Right renal pelvis (tissue), 4 donors: ENCODE measurements around the gene RGS21. TPM values are rescaled to one million over a fixed set of nuclear protein-coding genes. Genes with fewer than 3 reads are reported as not detected.
"Not testable (repeated sequence)": the region's sequence is repeated elsewhere in the genome, so short reads cannot be mapped to it uniquely, and the experiment has no call there.

Experiments
- DNase-seq, 4 donors: peaks; one replicate each; pipeline ENCODE4 v3.0.0-alpha.2; 2013; ENCODE audit warnings: low read depth in 4 of 4, low spot score in 3 of 4, missing footprints in 1 of 4
- polyA plus RNA-seq, 4 donors: library from polyadenylated mRNA; unstranded; fragments of 120-200 nt; gene quantifications; one replicate each; pipeline ENCODE4 v1.2.1, GENCODE V29; 2013; ENCODE audit not compliant: insufficient read length in 4 of 4

The RGS21 gene, protein sequence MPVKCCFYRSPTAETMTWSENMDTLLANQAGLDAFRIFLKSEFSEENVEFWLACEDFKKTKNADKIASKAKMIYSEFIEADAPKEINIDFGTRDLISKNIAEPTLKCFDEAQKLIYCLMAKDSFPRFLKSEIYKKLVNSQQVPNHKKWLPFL
- polyA plus RNA-seq, result not detected

DNA sequence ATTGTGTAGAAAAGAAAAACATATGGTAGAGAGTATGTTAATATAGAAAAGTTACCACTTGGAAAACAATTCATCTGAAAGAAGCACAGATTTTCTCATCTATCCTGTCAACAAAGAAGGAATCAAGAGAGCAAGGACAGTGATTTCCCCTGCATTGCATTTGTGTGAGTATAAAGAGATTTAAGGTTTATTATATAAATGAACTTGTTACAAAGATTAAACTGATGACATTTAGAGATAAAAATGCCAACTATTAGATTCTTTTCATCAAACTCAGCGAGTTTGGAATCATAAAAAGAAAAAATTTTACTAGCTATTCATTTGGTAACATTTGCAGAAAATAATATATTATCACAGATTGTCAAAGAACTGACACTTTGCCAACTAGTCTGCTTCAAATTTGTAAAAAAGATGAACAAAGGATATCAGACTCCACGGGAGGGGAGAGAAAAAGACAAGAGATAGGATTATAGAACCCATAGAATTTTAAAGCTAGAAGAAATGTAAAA, at the start of gene RGS21:
Gene RGS21, plus strand, starts transcription at position 51 of the 509 bp plus-strand sequence. CDS start 26,045 bp downstream, outside the sequence.
- DNase-seq, result no peak

- no peak for DNase-seq
Measured at GRCh38 chr1:192268468-192269052, 48.2 kb upstream of the RGS21 start.

GRCh38 chr1:192270398-192270797, 46.4 kb upstream of the RGS21 start:
- DNase-seq, result no peak

DNA sequence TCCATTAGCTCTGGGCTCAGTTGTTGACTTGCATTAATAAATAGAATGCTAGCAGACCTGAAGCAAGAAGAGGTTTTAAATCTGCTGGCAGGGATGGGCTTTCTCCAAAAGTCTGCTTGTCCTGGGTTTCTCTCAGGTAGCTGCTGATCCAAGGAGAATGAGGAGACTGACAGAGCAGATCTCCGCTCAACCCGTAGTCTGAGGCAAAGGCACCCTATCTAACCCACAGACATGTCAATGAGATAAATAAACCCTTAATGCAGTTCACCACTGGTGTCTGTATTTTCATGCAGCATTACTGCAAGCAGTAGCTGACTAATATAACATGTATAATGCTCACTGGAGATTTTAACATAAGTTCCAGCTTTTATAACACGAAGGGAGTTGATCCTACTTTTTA, 44.1 kb upstream of the RGS21 start:
- DNase-seq, result no peak

- DNase-seq, result no peak
Measured at GRCh38 chr1:192274588-192274987, 42.2 kb upstream of the RGS21 start.

DNA sequence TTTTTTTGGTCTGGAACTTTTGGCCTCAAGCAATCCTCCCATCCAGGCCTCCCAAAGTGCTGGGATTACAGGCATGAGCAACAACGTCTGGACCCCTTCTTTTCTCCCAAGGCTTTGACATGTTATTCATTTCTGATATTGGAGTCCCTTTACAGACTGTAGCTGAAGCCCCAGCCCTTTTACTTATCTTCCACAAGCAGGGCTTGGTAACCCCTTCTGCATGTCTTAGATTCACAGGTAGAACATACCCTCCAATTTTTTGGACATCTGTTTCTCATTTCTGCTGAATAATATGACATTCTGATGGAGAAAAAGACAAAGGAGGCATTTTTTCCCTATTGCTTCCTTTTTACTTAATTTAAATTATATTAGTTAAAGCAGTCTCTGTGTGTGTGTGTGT, 39.2 kb upstream of the RGS21 start:
- no peak for DNase-seq

- no peak for DNase-seq
Measured at GRCh38 chr1:192284927-192285326, 31.9 kb upstream of the RGS21 start.

GRCh38 chr1:192303029-192303428, 13.8 kb upstream of the RGS21 start:
- DNase-seq, result no peak

GRCh38 chr1:192308314-192308713, 8.5 kb upstream of the RGS21 start:
- not testable (repeated sequence) for DNase-seq

DNA sequence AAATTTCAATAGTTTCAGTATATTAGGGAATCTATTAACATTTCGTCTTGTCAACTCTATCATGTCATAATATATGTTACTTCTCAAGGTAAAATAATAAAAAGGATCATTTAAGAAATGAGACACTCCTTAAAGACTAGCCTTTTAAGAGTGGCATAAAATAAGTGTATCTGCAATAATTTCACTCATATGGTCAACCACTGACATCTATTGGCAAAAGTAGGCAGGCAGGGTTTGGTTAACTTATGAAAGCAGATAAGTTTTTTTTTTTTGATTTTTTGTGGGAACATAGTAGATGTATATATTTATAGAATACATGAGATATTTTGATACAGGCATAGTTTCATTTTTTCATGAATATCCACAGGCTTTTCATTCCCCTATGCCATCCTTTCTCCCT, 5.5 kb upstream of the RGS21 start:
- DNase-seq, result peak in 3 of 4 donors; percentile 3 to 13 (median 4)

GRCh38 chr1:192327997-192328396, 11.2 kb downstream of the RGS21 start:
- no peak for DNase-seq

- DNase-seq, result no peak
Measured at GRCh38 chr1:192342842-192343241, 26.1 kb downstream of the RGS21 start.

- no peak for DNase-seq
Measured at GRCh38 chr1:192343344-192343743, 26.6 kb downstream of the RGS21 start.

DNA sequence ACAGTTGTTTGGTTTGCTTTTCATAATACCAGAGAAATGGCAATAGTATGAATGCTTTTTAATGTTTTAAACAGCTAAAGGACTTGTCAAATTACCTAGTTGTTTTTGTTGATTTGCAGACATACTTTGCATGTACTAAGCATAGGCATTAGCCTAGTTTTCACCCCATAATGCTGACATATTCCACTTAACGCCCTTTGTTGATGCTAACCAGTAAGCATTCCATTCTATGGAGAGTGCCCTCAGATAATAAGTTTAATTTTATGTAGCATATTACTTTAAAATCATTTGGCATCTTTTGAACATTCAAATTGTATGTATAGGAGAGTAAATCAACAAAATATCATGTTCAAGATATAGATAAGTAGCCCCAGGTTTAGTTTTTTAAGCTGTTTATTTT, 32.5 kb downstream of the RGS21 start:
- no peak for DNase-seq

- DNase-seq, result no peak
Measured at GRCh38 chr1:192350356-192350755, 33.6 kb downstream of the RGS21 start.

- DNase-seq, result no peak
Measured at GRCh38 chr1:192351550-192351949, 34.8 kb downstream of the RGS21 start.

GRCh38 chr1:192357924-192358323, 41.1 kb downstream of the RGS21 start:
- no peak for DNase-seq

- DNase-seq, result no peak
Measured at GRCh38 chr1:192358402-192358801, 41.6 kb downstream of the RGS21 start.

DNA sequence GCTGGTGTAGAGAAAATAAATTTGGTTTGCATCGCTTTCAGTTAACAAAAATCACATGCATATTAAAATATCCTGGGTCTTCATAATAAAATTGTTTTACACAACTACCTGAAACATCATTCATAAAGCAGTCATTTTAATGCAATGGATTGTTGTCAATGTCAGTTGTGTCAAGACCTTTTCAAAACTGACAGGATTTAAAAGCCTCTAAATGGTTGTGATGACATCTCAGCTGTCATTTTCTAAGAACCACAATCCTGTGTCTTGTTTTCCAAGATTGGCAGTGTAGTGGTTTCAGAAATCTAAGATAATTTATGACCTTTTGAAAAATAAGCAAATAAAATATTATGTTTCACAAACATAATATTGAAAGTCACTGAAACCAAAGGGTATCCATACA, 42.0 kb downstream of the RGS21 start:
- no peak for DNase-seq

- DNase-seq, result no peak
Measured at GRCh38 chr1:192363177-192363576, 46.4 kb downstream of the RGS21 start.

DNA sequence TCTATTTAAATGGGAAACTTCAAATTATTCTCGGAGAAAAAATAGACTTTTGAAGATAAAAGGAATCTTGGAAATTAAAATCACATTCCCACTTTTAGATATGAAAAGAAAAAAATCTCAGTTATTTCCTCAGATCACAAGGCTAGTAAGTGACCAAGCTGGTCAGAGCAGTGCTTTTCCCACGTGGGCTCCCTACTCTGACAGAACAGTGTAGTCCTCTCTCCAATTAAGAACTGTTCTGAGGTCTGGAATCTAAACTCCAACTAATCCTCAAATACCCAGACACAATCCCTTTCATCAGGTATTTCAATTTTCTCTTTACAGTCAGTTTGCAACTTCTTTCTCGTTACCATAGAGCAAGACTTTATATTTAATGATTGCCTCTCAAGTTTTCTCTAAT, 50.6 kb downstream of the RGS21 start:
- no peak for DNase-seq

DNA sequence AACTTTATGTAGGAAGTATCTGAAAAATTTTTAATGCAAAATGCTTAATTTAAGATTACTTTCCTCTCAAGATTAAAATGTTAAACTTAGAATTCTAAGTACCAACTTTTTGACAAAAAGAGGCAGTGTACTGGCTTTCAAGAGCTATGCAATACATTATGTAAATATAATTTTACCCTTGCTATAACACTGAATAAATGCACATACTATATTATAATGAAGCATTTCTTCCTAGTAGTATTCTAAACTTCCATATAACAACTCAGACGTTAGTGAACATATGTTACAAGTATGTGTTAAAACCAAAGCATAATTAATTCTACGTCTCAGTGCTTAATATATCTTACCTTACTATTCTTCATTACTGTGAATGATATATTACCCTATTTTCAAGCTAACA, 58.5 kb downstream of the RGS21 start:
- no peak for DNase-seq

GRCh38 chr1:192376374-192376773, 59.6 kb downstream of the RGS21 start:
- DNase-seq, result no peak
